Measurements from ENCODE around the gene SPESP1. TPM values are rescaled to one million over a fixed set of nuclear protein-coding genes. Genes with fewer than 3 reads are reported as not detected.

SPESP1 gene
- total and polyA plus RNA-seq, 2 experiments from 2014 or later = not detected

DNA sequence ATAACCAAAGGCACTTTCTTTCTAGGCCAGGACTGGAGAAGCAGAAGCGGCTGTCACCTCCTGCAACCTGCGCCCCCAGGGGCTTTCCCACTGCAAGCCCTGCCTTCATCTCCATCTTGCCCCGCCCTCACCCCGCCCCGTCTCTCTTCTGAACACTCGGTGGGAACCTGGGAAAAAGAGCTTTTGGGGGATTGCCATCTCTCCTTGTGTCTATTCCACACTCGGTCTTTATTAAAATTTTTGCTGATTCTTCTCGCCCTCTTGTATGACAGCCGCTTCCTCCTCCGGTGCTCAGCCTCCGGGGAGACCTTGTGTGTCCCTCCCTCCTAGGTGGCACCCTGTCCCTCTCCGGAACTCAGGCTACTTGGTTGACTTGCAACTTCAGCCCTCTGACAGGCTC is 41.9 kb upstream of the SPESP1 start:
- Histone ChIP-seq H2AFZ (peak overlapping the region; percentile 77; the same call in 1 of the 2 replicates), H4K20me1 (replicated peaks; ENCODE audit: insufficient read depth) (no peaks in the 10 kb centered on the region), H3K27me3 (ENCODE audit: insufficient read depth) (no peaks in the 10 kb centered on the region), H3K4me2 (peak overlapping the region; percentile 57; the same call in 1 of the 2 replicates), H3K4me1 (ENCODE audit: insufficient read depth) (peaks cover 4% of the 10 kb centered on the region; the same call in 1 of the 2 replicates), H3K36me3 (ENCODE audit: insufficient read depth) (no peaks in the 10 kb centered on the region), H3K79me2 (replicated peaks; ENCODE audit: insufficient read depth) (no peaks in the 10 kb centered on the region), H3K9me2 (ENCODE audit: insufficient read depth) (no peaks in the 10 kb centered on the region), H3K27ac (ENCODE audit: low read depth) (no peak overlapping the region), H3K4me3 (peak overlapping the region; percentile 39), H3F3A (replicated peaks; ENCODE audit: low read depth) (no peaks in the 10 kb centered on the region)
- Mint-ChIP-seq H3K4me1 (peaks cover 12% of the 10 kb centered on the region), H3K9me3 (no peaks in the 10 kb centered on the region), H3K36me3 (ENCODE audit: low read depth) (no peaks in the 10 kb centered on the region), H3K27me3 (ENCODE audit: insufficient read depth, low read depth, poor library complexity) (no peaks in the 10 kb centered on the region), H3K27ac (no peak overlapping the region), H3K4me3 (peak overlapping the region; percentile 48; the same call in 2 of the 3 replicates)
- DNase-seq (ENCODE audit: low spot score) (peak; percentile 60), ATAC-seq (peak; percentile 95)
- no peak for TF ChIP-seq ZNF114 (CRISPR knock-in tag; IDR thresholded peaks at IDR 0.05)
- TF ChIP-seq EZH2 (IDR thresholded peaks at IDR 0.05; ENCODE audit: low read depth, unreplicated experiment) = no peak
- no peak for TF ChIP-seq STAT1 (IDR thresholded peaks at IDR 0.05; ENCODE audit: unreplicated experiment)
- no peak for TF ChIP-seq CREB1 (CRISPR knock-in tag; IDR thresholded peaks at IDR 0.05; ENCODE audit: low read depth)
- no peak for TF ChIP-seq NANOG (IDR thresholded peaks at IDR 0.05; ENCODE audit: borderline replicate concordance)
- TF ChIP-seq, protein P1, sequence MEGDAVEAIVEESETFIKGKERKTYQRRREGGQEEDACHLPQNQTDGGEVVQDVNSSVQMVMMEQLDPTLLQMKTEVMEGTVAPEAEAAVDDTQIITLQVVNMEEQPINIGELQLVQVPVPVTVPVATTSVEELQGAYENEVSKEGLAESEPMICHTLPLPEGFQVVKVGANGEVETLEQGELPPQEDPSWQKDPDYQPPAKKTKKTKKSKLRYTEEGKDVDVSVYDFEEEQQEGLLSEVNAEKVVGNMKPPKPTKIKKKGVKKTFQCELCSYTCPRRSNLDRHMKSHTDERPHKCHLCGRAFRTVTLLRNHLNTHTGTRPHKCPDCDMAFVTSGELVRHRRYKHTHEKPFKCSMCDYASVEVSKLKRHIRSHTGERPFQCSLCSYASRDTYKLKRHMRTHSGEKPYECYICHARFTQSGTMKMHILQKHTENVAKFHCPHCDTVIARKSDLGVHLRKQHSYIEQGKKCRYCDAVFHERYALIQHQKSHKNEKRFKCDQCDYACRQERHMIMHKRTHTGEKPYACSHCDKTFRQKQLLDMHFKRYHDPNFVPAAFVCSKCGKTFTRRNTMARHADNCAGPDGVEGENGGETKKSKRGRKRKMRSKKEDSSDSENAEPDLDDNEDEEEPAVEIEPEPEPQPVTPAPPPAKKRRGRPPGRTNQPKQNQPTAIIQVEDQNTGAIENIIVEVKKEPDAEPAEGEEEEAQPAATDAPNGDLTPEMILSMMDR (conservative IDR thresholded peaks at IDR 0.05; ENCODE audit: low read depth in 2 of 2) = no peak
- TF ChIP-seq ZNF331 (CRISPR knock-in tag; IDR thresholded peaks at IDR 0.05; ENCODE audit: low read depth) = no peak
- TF ChIP-seq JUNB (IDR thresholded peaks at IDR 0.05; ENCODE audit: unreplicated experiment) = no peak
- TF ChIP-seq, protein P2, sequence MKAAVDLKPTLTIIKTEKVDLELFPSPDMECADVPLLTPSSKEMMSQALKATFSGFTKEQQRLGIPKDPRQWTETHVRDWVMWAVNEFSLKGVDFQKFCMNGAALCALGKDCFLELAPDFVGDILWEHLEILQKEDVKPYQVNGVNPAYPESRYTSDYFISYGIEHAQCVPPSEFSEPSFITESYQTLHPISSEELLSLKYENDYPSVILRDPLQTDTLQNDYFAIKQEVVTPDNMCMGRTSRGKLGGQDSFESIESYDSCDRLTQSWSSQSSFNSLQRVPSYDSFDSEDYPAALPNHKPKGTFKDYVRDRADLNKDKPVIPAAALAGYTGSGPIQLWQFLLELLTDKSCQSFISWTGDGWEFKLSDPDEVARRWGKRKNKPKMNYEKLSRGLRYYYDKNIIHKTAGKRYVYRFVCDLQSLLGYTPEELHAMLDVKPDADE (IDR thresholded peaks at IDR 0.05) = no peak
- no peak for TF ChIP-seq POLR2AphosphoS5 (IDR thresholded peaks at IDR 0.05; ENCODE audit: low read depth)
- TF ChIP-seq, protein P3, sequence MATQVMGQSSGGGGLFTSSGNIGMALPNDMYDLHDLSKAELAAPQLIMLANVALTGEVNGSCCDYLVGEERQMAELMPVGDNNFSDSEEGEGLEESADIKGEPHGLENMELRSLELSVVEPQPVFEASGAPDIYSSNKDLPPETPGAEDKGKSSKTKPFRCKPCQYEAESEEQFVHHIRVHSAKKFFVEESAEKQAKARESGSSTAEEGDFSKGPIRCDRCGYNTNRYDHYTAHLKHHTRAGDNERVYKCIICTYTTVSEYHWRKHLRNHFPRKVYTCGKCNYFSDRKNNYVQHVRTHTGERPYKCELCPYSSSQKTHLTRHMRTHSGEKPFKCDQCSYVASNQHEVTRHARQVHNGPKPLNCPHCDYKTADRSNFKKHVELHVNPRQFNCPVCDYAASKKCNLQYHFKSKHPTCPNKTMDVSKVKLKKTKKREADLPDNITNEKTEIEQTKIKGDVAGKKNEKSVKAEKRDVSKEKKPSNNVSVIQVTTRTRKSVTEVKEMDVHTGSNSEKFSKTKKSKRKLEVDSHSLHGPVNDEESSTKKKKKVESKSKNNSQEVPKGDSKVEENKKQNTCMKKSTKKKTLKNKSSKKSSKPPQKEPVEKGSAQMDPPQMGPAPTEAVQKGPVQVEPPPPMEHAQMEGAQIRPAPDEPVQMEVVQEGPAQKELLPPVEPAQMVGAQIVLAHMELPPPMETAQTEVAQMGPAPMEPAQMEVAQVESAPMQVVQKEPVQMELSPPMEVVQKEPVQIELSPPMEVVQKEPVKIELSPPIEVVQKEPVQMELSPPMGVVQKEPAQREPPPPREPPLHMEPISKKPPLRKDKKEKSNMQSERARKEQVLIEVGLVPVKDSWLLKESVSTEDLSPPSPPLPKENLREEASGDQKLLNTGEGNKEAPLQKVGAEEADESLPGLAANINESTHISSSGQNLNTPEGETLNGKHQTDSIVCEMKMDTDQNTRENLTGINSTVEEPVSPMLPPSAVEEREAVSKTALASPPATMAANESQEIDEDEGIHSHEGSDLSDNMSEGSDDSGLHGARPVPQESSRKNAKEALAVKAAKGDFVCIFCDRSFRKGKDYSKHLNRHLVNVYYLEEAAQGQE (IDR thresholded peaks at IDR 0.05; ENCODE audit: unreplicated experiment) = no peak
- TF ChIP-seq, protein P4, sequence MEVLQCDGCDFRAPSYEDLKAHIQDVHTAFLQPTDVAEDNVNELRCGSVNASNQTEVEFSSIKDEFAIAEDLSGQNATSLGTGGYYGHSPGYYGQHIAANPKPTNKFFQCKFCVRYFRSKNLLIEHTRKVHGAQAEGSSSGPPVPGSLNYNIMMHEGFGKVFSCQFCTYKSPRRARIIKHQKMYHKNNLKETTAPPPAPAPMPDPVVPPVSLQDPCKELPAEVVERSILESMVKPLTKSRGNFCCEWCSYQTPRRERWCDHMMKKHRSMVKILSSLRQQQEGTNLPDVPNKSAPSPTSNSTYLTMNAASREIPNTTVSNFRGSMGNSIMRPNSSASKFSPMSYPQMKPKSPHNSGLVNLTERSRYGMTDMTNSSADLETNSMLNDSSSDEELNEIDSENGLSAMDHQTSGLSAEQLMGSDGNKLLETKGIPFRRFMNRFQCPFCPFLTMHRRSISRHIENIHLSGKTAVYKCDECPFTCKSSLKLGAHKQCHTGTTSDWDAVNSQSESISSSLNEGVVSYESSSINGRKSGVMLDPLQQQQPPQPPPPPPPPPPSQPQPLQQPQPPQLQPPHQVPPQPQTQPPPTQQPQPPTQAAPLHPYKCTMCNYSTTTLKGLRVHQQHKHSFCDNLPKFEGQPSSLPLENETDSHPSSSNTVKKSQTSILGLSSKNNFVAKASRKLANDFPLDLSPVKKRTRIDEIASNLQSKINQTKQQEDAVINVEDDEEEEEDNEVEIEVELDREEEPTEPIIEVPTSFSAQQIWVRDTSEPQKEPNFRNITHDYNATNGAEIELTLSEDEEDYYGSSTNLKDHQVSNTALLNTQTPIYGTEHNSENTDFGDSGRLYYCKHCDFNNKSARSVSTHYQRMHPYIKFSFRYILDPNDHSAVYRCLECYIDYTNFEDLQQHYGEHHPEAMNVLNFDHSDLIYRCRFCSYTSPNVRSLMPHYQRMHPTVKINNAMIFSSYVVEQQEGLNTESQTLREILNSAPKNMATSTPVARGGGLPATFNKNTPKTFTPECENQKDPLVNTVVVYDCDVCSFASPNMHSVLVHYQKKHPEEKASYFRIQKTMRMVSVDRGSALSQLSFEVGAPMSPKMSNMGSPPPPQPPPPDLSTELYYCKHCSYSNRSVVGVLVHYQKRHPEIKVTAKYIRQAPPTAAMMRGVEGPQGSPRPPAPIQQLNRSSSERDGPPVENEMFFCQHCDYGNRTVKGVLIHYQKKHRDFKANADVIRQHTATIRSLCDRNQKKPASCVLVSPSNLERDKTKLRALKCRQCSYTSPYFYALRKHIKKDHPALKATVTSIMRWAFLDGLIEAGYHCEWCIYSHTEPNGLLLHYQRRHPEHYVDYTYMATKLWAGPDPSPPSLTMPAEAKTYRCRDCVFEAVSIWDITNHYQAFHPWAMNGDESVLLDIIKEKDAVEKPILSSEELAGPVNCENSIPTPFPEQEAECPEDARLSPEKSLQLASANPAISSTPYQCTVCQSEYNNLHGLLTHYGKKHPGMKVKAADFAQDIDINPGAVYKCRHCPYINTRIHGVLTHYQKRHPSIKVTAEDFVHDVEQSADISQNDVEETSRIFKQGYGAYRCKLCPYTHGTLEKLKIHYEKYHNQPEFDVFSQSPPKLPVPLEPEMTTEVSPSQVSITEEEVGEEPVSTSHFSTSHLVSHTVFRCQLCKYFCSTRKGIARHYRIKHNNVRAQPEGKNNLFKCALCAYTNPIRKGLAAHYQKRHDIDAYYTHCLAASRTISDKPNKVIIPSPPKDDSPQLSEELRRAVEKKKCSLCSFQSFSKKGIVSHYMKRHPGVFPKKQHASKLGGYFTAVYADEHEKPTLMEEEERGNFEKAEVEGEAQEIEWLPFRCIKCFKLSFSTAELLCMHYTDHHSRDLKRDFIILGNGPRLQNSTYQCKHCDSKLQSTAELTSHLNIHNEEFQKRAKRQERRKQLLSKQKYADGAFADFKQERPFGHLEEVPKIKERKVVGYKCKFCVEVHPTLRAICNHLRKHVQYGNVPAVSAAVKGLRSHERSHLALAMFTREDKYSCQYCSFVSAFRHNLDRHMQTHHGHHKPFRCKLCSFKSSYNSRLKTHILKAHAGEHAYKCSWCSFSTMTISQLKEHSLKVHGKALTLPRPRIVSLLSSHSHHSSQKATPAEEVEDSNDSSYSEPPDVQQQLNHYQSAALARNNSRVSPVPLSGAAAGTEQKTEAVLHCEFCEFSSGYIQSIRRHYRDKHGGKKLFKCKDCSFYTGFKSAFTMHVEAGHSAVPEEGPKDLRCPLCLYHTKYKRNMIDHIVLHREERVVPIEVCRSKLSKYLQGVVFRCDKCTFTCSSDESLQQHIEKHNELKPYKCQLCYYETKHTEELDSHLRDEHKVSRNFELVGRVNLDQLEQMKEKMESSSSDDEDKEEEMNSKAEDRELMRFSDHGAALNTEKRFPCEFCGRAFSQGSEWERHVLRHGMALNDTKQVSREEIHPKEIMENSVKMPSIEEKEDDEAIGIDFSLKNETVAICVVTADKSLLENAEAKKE (CRISPR knock-in tag; IDR thresholded peaks at IDR 0.05) = no peak

Data from GM23338 (cell line).